ENCODE measurements around the gene RBMY1A1. TPM values are rescaled to one million over a fixed set of nuclear protein-coding genes. Genes with fewer than 3 reads are reported as not detected.
"Not testable (repeated sequence)": the region's sequence is repeated elsewhere in the genome, so short reads cannot be mapped to it uniquely, and the experiment has no call there.

The RBMY1A1 gene
- not detected for polyA plus RNA-seq (ENCODE audit: insufficient read length)

DNA sequence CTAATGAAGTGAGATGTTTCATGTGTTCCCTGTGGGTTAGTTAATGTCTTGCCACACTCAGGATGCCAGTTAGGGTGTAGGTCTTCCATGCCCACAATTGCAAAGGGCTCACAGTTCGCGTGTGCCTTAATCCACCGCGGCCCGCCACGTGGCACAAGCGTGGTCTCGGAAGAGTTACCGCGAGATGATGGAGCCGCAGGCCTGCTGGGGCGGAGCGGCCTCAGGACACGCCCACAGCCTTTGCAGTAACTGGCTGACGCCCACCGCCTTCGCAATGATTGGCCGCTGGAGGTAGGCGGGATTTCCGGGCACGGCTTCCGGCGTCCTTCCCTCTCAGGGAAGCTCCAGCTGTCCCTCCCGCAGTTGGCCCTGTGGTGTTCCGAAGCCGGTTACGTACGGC lies at the start of gene RBMY1A1:
TSS of gene RBMY1A1 (plus strand) at position 301 of the 400 bp plus-strand sequence. CDS start 2,013 bp downstream, outside the sequence.
- DNase-seq (ENCODE audit: low read depth), result not testable (repeated sequence)

DNA sequence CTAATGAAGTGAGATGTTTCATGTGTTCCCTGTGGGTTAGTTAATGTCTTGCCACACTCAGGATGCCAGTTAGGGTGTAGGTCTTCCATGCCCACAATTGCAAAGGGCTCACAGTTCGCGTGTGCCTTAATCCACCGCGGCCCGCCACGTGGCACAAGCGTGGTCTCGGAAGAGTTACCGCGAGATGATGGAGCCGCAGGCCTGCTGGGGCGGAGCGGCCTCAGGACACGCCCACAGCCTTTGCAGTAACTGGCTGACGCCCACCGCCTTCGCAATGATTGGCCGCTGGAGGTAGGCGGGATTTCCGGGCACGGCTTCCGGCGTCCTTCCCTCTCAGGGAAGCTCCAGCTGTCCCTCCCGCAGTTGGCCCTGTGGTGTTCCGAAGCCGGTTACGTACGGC lies 23.6 kb upstream of the RBMY1A1 start, which contains the start of gene RBMY1B:
TSS of gene RBMY1B (plus strand) at position 301 of the 400 bp plus-strand sequence. CDS start 2,013 bp downstream, outside the sequence.
- not testable (repeated sequence) for DNase-seq (ENCODE audit: low read depth)

GRCh38 chrY:21559316-21559984 lies 24.8 kb downstream of the RBMY1A1 start:
- DNase-seq (ENCODE audit: low read depth), result not testable (repeated sequence)

DNA sequence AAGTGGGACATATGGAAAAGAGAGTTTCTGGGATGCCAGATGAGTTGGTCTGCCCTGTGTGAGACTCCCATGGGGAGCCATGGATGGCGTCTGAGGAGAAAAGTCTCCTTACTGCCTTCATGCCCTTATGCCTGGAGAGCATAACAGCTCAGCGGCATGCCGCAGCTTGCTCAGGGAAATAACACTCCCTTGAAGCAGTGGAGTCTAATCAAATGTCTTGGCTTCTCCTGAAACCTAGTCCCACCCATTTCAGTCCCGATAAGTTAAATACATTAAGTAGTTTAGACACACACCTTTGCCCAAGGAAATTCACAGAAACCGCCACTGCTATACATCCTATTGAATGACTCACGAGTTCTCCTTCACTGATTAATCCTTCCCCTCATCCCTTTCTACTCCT lies 50.8 kb downstream of the RBMY1A1 start:
- DNase-seq (ENCODE audit: low read depth), result no peak

DNA sequence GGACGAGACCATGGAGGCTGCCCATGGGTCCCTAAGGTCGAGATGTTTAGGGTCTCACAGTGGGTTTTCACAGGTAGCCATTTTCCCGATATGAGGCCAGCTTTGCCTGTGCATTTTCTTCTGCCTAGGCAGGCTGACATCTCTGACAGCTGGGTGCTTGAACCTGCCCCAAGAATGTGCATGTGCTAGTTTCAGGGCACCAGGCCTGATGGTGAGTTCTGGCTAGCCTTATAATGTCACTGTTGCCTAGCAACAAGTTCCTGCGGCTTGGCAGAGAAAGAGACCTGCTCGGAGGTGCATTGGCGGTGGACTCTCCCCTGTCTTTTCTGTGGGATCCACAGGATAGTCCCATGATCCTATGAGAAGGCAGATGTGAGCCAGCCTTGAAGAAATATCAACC lies 51.8 kb downstream of the RBMY1A1 start:
- not testable (repeated sequence) for DNase-seq (ENCODE audit: low read depth)

DNA sequence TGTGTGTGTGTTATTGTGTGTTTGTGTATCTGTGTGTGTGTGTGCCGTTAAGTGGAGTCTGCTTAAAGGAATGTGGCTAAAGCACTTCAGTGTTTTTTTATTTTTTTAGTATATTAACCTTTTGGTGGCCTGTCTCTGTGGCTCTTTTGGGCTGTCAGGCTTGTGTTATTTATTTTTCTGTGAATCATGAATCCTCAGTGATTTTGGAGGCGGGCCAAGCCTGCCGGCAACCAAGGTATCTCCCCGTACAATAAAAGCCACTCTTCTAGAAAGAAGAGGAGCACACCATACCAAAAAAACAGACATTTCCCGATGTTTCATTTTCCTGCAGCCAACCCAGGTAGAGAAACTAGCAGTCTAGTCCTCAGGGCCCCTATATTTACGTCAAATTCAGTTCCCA lies 57.4 kb downstream of the RBMY1A1 start:
- DNase-seq (ENCODE audit: low read depth), result no peak

DNA sequence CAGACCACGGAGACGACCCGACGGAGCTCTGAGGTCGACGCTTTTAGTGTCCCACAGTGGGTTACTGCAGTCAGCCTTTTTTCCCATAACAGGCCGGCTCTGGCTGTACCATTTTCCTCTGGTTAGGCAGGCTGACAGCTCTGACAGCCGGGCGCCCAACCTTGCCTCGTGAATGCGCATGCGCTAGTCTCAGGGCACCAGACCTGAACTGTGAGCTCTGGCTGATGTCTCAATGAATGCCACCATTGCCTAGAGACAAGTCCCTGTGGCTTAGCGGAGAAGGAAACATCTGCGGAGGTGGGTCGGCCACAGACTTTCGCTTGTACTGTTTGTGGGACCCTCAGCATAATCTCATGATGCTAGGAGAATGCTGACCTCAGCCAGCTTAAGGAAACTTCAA lies 61.6 kb downstream of the RBMY1A1 start:
- DNase-seq (ENCODE audit: low read depth), result not testable (repeated sequence)

Other genes starting within 250 kb of the RBMY1A1 start
- gene RBMY1B, start 23.5 kb upstream of the RBMY1A1 start, polyA plus RNA-seq (ENCODE audit: insufficient read length), result not detected